Measurements from ENCODE around the gene IGF2R.

DNA sequence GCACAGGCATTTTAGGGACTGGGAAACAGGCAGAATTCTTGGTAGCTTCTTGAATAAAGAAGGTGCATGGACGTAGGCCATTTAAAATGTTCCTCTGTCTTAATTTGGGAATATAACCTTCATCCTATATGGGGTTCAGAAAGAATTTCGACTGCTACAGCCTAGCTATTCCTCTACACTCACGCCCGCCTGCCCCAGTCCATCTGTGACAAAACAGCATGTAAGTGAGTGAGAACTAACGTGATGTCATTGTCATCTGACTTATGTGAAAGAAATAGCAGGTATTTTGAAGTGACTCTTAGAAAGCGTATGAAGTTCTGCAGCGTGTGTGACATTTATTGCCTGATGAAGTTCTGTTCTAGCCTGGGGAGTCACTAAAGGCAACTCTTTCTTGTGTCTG is 100.6 kb downstream of the IGF2R start:
- TF ChIP-seq, protein P1, sequence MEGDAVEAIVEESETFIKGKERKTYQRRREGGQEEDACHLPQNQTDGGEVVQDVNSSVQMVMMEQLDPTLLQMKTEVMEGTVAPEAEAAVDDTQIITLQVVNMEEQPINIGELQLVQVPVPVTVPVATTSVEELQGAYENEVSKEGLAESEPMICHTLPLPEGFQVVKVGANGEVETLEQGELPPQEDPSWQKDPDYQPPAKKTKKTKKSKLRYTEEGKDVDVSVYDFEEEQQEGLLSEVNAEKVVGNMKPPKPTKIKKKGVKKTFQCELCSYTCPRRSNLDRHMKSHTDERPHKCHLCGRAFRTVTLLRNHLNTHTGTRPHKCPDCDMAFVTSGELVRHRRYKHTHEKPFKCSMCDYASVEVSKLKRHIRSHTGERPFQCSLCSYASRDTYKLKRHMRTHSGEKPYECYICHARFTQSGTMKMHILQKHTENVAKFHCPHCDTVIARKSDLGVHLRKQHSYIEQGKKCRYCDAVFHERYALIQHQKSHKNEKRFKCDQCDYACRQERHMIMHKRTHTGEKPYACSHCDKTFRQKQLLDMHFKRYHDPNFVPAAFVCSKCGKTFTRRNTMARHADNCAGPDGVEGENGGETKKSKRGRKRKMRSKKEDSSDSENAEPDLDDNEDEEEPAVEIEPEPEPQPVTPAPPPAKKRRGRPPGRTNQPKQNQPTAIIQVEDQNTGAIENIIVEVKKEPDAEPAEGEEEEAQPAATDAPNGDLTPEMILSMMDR (IDR thresholded peaks at IDR 0.05; ENCODE audit: poor library complexity) = no peak
- TF ChIP-seq EZH2 (IDR thresholded peaks at IDR 0.05; ENCODE audit: borderline replicate concordance) = no peak
- TF ChIP-seq EZH2phosphoT487 (IDR thresholded peaks at IDR 0.05; ENCODE audit: low read depth, severe bottlenecking, unreplicated experiment) = no peak
